Transverse colon (tissue), 4 donors: ENCODE data around the gene RBM47.

Experiments used
- CTCF ChIP-seq, 5 experiments: fragments of 200-600 bp in 3 of 5; fragments of 450-650 bp in 2 of 5; sonication (generic) in 3 of 5; IDR thresholded peaks; 1 replicate in 2 of 5; 2 replicates in 3 of 5; pipeline ENCODE4 v1.5.1; 2016 to 2017; ENCODE audit warnings: antibody characterized with exemption in 5 of 5, inconsistent platforms in 3 of 5, mild to moderate bottlenecking in 2 of 5, moderate library complexity in 1 of 5
- EP300 ChIP-seq: sonication (generic); formaldehyde crosslinking; IDR thresholded peaks from one replicate; pipeline ENCODE4 v1.6.1; 2017; ENCODE audit warnings: antibody characterized with exemption, low read depth
- POLR2AphosphoS5 ChIP-seq, 3 donors: sonication (generic); formaldehyde crosslinking; IDR thresholded peaks; one replicate each; pipeline ENCODE4 v1.6.1; 2016; ENCODE audit warnings: antibody characterized with exemption in 3 of 3

GRCh38 chr4:40405193-40405592 lies 224.5 kb downstream of the RBM47 start:
- TF ChIP-seq POLR2AphosphoS5 (IDR thresholded peaks at IDR 0.05), result no peak
- TF ChIP-seq CTCF (IDR thresholded peaks at IDR 0.05), result no peak
- TF ChIP-seq EP300, result no peak
